HG02885 (cell line): Measurements from ENCODE around the gene MICU2.

ENCODE experiments used
- ATAC-seq: cut with Tn5 transposase; IDR thresholded peaks from one replicate; pipeline ENCODE4 v1.9.1; 2021; ENCODE audit warnings: mild to moderate bottlenecking; ENCODE audit not compliant: unreplicated experiment, poor library complexity

Gene MICU2

GRCh38 chr13:21446656-21447055, 157.3 kb downstream of the MICU2 start:
- ATAC-seq = no peak

- ATAC-seq = no peak
These were observed 158.2 kb downstream of the MICU2 start for GRCh38 chr13:21445759-21446158.

- no peak for ATAC-seq
These were observed 160.8 kb downstream of the MICU2 start for GRCh38 chr13:21443171-21443570.
